ENCODE data around the gene SUN5.

Gene SUN5

DNA sequence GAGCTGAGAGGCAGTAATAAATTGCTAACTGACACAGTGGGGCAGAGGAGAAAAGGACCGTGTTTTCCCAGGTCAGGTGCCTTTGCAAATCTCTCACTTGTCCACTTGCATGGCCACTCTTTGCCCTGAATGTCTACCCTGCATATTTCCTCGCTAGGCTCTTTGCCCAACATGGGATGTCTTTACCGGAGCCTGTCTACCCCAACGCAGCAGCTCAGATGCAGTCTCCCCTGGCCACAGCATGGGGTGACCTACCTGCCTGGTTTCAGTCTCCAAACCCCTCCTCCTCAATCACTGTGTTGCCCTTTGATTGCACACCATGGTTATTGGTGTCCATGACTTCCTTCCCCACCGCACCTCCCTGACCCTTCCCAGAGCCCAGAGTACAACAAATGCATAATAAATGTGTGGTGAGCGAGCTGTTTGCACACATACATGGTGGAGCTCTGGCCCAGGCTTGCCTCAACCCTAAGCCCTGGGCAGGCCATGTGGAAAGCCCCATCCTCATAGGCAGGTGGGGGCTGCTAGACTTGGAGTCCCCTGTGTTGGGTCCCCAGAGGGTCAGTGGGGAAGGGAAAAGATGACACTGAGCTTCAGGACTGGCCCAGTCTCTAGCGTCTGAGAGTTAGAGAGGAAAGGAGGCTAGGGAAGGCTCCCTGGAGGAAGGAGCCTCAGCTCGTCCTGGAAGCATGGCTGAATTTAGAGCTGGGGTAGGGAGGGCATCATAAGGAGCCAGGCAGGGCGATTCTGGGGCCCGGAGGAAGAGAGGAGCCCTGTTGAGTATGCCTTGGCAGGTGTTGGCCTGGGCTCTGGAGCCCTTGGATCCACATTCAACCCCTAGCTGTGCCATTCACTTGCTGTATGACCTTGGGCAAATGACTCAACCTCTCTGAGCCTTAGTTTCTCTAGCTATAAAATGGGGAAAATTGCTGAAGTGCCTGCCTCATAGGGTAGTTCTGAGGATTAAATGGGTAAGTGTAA, 22.8 kb upstream of the SUN5 start:
- DNase-seq, result no peak

DNA sequence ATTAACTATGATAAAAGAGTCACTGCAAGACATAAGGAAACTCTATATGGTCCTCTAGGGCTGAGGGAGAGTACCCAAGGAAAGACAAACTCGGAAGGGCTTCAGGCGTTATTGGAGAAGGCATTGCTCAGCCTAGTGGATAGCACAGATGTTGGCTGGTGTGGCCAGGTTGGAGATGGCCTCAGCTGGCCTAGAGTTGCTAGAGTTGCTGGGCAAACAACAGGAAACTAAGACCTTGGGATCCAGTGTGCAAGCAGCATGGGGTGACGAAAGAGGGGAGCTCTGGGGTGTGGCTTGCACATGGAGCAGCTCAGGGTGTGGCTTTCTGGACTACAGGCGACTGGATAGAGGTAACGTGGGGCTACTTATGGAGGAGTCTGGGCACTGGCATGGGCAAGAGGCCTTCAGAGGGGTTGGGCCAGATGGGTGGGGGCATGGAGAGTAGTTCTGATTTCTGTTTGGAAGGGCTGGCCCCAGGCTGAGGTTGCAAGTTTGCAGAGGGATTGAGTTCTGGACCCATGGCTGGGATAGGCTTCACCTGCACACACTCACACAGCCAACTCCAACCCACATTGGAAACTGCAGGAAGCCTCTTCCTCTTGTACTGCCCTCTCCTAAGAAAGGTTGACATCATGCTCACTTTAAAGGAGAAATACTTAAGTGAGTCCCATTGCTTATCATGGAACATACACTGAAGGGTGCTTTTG, 22.0 kb upstream of the SUN5 start:
- DNase-seq, result no peak

DNA sequence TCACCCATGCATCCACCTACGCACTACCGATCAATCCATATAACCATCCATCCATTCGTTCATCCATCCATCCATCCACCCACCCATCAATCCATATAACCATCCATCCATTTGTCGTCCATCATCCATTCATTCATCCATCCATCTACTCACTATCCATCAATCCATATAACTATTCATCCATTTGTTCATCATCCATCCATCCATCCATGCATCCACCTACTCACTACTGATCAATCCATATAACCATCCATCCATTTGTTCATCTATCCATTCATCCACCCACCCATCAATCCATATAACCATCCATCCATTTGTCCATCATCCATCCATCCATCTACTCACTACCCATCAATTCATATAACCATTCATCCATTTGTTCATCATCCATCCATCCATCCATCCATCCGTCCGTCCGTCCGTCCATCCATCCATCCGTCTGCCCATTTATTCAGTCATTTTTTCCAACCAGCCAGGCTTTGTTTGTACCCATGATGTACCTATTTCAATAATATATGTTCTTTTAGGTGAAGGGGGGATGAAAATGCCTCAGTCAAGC, 21.2 kb upstream of the SUN5 start:
- DNase-seq, result no peak

DNA sequence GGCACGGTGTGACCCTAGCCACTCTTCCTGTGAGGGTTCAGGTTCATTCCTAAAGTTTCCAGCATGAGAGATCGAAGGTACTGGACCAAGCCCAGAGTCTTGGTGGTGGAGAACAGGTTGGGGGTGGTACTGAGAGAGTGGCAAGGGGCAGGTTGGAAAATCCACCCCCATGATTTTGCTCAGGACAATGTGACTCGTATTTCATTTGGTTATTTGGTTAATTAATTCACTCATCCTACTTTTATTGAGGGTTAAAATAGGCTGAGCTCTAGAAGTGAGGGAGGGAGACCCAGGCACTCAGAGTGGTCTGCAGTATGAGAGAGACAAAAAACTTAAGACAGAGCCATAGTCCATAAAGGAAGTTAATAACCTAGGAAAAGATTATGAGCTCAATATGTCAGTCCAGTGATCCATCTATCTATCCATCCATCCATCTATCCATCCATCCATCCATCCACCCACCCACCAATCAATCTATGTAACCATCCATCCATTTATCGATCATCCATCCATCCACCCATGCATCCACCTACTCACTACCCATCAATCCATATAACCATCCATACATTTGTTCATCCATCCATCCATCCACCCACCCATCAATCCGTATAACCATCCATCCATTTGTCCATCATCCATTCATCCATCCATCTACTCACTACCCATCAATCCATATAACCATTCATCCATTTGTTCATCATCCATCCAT, 20.5 kb upstream of the SUN5 start:
- DNase-seq, result no peak

DNA sequence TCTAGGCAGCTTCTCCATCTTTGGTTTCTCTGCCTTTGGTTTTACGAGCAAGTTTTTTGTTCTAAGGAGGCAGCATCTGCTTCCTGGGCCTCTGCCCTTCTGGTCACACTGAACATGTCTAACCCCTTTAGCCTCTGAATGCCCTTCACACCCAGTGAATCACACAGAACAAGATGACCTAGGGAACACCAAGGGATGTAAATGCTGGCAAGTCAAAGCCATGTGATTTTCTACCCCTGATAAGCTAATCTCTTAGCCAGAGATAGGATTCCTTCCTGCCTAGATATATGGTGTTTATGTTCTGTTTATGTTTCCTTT, 20.0 kb upstream of the SUN5 start:
- DNase-seq, result no peak

DNA sequence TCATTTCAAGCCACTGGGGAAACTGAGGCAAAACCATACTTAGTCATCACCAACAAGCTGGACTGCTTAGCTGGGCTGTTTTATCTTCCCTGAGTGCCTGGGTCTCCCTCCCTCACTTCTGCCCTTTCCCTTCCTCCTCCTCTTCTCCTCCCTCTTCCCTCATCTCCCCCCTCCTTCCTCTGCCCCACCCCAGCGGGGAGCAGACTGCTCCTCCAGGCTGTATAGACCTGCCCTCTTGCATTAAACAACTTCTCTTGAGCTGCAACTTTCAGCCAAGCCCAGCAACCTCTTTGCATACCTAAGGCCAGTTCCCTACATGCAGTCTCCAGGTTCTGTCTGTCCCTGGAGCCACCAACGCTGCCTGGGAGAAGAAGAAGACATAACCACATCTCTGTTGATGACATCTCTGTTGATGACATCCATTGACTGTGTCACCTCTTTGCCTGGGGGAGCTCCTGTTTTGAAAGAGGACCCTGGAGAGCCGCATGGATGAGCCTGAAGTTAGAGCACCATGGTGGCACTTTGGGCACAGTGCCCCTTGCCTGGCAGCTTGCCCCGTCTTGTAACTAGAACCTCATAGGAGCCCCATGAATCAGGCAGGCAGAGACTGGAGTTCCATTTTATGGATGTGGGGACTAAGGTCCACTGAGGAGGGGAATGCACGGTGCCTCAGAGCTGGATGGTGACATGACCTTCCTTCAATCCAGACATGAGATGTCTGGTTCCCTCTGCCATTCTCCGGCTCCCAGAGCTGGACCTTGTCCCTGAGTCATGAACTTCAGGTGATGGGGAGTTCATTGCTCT, 19.4 kb upstream of the SUN5 start:
- DNase-seq, result no peak

DNA sequence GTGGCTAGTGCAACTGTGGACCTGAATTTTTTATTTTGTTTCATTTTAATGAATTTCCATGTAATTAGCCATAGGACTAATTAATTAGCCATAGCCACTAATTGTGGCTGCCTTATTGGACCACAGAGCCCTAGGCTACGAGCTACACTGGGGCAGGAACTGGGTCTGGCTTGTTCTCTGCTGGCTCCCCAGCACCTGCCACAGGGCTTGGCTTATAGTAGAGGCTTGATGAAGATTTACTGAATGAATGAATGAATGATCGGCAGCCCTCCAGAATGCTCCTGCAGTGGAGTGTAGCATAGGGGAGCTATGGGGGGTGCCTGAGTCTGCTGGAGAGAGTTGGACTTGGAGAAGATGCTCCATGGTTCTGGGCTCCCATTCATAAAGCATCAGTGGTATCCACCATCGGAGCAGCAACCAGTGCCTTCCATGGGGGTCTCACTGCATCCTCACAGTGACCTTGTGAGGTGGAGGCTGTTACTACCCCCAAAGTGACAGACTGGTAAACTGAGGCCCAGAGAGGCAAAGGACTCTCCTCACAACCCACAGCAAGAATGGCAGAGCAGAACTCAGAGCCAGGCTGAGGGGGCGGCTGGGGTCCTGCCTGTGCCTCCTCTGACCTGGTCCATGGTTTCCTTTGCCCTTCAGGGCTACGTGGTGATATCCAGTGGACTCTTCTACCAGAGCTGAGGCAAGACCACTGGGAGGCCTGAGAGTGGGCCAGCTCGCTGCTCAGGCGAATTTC, 18.6 kb upstream of the SUN5 start:
- DNase-seq, result no peak

DNA sequence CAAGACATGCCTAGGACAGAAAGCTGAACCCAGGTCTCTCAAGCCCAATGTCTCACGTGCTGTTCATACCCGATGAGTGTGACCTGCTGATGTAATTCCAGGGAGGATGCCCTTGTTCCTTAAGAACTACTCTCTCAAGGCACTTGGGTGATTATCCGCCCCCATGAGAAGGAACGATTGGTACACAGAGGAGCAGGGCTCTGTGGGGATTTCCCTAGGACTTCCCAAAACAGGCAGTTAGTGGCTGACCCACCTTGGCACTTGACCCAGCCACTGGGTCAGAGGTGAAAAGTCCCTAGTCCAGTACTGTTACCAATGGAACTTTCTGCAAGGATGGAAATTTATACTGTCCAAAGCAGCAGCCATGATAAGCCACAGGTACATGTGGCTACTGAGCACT, 18.1 kb upstream of the SUN5 start:
- DNase-seq, result no peak

DNA sequence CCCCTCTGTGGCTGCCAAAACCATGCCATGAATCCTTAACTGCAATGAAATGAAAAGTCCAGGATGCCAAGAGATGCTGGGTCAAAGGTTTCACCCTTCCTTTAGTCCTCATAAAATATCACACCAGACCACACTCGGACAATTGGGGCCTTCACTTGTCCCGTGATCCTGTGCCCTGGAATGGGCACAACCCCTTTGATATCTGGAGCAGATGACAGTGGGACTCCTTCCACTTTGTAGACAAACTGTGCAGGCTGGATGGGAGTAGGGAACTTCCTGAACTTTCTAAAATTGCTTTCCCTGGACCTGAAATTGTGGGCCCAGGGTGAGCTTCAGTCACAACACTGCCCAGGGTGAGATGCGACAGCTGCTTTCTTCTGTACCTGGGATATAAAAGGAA, 17.6 kb upstream of the SUN5 start:
- DNase-seq, result no peak

DNA sequence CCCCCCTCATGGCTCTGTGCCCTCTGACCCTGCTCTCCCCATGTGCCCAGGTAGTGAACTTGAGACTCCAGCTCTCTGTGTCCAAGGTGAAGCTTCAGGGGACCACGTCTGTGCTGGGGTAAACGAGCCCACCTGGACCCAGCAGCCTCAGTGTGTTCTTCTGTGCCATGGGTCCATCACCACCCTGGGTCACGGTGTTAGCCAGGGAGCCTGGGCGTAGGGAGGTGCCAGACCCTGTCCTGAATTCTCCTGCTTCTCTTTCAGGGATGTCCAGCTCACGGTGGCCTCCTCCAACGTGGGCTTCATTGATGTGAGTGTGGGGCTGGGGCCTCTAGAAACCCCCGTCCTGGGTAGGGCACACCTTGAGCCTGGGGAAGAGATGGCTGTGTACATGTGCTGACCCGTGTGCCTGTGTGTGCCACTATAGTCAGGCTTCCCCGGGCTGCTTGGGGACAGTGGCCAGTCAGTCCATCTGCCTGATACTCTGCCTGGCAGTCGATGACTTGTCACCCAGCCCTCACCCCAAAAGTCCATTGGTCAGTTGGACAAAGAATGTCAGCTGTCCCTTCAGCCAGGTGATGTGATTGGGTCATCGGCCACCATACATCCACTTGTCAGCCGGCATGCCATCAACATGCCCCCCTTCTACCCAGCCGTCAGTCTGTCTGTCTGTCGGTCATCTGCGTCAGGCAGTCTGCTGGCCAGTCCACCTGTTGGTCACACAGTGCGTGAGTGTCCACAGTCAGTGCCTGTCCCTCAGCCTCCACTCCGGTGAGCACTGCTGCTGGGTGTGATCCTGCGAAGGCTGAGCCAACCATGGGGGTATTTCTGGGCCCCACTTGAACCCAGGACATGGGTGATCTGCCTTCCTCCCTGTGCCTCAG, 16.3 kb upstream of the SUN5 start:
- no peak for DNase-seq

DNA sequence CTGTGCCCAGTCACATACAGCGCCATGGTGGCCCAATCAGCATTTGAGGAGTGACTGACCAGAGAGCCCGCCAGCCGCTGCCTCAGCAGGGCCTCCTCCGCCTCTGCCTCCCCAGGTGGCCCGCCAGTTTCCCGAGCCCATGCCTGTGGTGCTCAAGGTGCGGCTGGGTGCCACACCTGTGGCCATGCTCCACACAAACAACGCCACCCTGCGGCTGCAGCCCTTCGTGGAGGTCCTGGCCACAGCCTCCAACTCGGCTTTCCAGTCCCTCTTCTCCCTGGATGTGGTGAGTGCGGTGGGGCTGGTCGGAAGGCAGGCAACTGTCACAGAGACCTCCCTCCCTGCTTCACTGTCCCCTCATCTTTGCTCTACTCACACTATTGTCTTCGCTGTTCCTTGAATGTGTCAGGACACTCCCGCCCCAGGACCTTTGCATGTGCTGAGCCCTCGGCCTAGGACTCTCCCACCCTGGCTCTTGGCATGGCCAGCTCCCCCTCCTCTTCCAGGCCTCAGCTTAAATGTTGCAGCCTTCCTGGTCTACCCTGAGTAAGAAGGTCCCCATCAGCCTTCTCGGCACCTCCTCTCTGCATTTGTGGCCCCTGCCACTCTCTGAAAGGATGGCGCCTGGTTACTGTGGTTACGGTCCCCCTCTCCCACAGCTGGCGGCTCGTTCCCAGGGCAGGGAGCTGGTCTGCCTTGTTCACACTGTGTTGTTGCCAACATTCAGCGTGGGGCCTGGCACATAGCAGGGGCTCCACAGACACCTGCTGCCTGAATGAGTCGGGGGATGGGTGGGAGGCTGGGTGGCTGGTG, 15.4 kb upstream of the SUN5 start:
- DNase-seq, result no peak

DNA sequence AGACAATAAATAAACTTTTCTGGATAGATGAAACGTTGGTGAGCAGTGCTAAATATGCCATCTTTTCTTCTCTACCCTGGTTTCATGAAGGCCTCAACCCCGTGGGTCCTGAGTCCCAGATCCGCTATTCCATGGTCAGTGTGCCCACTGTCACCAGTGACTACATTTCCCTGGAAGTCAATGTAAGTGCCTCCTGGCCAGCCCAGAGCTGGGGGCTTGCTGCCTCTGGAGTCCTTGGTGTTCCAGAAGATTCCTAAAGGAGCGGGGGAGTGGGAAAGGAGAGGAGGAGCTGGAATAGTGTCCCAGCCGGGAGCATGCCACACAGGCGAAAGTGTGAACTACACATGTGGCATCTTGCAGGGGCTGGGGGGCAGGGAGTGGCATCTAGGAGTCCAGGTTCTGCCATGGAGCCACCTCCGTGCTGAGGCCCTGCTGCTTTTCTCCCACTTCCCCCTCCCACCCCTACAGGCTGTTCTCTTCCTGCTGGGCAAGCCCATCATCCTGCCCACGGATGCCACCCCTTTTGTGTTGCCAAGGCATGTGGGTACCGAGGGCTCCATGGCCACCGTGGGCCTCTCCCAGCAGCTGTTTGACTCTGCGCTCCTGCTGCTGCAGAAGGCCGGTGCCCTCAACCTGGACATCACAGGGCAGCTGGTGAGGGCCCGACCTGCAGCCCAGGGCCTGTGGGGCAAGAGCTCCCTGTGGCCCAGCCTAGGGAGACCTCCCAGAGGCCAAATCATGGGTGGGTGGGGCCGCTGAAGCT, 14.1 kb upstream of the SUN5 start:
- DNase-seq, result no peak

DNA sequence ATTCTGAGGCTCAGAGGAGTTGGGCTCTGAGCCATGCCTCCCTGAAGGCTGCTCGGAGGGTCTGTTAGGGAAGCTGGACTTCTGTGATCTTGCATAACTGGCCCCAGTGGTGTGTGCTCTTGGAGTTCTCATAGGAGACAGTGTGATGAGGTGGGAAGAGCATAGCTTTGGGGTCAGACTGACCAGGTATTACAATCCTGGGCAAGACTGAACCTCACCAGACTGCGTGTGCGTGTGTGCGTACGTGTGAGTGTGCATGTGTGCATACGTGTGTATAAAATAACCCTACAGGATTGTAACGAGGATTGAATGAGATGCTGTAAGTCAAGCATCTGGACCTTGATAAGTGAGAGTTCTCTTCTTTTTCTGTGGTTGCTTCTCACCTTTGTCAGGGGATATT, 13.3 kb upstream of the SUN5 start:
- DNase-seq, result no peak

DNA sequence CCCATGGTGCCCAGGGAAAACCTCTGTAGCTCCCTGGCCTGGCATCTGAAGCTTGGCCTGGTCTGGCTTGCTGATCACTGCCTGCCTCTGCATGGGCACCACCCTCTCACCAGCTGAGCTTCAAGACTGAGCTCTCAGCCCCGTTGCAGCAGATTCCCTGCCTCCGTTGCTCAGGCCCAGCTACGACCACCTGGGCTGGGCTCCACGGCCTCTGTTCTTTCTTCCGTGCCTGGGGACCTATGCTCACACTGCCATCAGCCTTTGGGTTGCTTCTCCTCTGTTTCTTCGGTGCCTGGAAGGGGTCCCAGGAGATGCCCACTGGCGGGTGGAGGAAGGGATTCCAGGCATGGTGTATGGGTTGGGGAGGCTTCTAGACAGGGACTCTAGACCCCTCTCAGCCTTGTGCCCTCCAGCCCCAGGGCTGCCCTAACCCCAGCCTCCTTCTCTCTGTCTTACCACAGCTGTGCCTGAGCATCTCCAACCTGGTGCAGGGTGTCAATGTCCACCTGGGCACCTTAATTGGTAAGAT, 12.4 kb upstream of the SUN5 start:
- DNase-seq, result no peak

DNA sequence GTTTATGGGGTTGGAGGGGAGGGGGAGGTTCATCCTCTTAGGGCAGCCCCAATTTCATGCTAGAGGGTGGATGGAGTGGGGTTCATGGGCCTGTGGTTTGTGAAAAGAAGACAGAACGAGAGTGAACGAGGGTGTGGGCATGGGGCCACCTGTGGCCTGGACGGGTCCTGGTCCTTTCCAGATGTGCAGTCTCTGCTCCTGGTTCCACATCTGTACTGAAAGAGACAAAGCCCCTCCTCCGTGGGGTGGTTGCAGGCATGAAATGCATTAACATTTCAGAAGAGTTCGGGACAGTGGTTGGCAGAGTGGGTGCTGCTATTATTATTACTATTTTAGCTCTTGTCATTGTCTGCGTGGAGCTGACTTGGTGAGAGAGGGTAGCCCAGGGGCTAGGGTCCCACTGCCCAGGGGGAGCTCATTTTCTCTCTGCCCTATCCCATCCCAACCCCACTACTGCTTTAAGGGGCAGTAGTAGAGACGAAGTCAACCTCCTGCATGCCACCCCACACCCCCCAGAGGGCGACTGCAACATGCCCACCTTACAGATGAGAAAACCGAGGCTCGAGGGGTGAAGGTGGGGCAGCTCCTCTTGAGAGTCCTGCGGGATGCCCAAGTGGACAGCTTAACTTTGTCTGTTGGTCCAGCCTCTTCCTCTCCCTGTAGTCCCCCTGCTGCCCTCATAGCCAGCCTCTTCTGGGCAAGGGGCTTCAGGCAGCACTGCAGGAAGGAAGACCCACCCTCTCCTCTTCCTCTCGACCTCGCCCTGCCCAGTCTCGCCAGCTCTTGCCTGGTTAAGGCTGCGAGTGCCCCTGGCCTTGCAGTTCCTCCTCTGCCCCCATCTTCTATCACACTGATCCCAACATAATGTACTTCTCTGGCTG, 11.7 kb upstream of the SUN5 start:
- no peak for DNase-seq

DNA sequence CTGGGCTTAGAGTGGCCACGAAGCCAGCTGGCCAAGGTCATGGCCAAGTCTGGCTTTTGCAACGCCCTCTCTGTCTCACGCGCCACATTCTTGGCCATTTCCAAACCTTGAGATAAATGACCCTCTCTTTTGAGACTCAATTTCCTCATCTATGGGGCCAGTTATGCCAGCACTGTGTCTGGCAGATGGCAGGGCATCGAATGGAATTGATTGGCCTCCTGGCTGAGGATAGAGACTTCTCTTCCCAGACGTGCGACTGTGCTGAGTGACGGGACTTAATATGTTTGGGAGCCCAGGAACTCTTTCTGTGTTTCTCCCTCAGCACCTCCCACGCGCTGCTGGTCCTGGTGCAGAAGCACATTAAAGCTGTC, 10.9 kb upstream of the SUN5 start:
- DNase-seq, result no peak

DNA sequence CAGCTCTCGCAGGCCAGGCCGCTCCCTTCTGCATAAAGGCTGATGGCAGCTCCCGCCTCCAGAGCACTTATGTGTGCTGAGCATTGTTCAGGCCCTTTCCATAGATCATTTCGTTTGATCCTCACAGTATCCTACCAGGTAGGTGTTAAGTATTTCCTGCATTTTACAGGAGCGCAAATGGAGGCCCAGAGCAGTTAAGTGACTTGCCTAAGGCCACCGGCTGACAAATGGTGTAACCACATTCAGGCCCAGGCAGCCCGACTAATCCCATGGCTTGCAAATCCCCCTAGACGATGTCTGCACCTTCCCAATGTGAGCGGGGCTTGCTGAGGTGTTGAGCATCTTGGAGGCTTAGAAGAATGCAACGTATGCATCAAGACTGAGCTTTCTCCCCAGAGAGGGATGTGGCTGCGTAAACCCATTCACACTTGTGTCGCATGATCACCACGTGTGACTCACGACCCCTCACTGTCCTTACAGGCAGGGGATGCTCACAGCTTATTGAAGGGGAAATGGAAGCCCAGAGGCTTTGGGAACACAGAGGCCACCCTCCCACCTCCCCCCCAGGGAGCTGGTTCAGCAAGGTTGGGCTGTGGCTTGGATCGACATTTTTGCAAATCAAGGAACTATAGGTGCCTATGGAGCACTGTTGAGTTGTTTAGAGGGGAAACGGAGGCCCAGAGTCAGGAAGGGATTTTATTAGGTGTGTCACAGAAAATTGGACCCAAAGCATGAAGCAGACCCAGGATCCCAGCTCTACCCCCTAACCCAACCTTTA, 10.3 kb upstream of the SUN5 start:
- DNase-seq, result no peak
